Keratinocyte (primary cell): Measurements from ENCODE around the gene SLC2A4. TPM values are rescaled to one million over a fixed set of nuclear protein-coding genes. Genes with fewer than 3 reads are reported as not detected.

Experiments
- DNase-seq: peaks from one replicate; pipeline ENCODE4 v3.0.0-alpha.2; 2011; ENCODE audit warnings: low read depth, missing footprints, low spot score
- FAIRE-seq: peaks from 2 replicates; lab custom pipeline; 2011; peaks lifted over from hg19 to GRCh38; lab: Jason Lieb, UNC
- H2AFZ ChIP-seq: 2 replicates; pipeline ENCODE4 v1.6.0; 2012; ENCODE audit warnings: low read length, control low read depth, inconsistent platforms; ENCODE audit not compliant: control insufficient read depth
- H3K27ac ChIP-seq: 2 replicates; pipeline ENCODE4 v1.5.1; 2011; ENCODE audit warnings: low read length; ENCODE audit not compliant: control insufficient read depth, insufficient read depth
- H3K27me3 ChIP-seq: 3 replicates; pipeline ENCODE4 v1.6.0; 2011; ENCODE audit warnings: low read length; ENCODE audit not compliant: control insufficient read depth, insufficient read depth; ENCODE audit errors: extremely low read depth
- H3K36me3 ChIP-seq, 2 experiments: 2 replicates in 1 of 2; 3 replicates in 1 of 2; pipeline ENCODE4 v1.5.1; 2011; ENCODE audit warnings: low read length in 2 of 2, mild to moderate bottlenecking in 1 of 2; ENCODE audit not compliant: control insufficient read depth in 2 of 2, insufficient read depth in 2 of 2; ENCODE audit errors: extremely low read depth in 1 of 2
- H3K4me1 ChIP-seq: 3 replicates; pipeline ENCODE4 v1.5.1; 2011; ENCODE audit warnings: low read length; ENCODE audit not compliant: control insufficient read depth, insufficient read depth; ENCODE audit errors: extremely low read depth
- H3K4me2 ChIP-seq: 3 replicates; pipeline ENCODE4 v1.6.0; 2011; ENCODE audit warnings: low read depth, low read length; ENCODE audit not compliant: control insufficient read depth, insufficient read depth; ENCODE audit errors: extremely low read depth
- H3K4me3 ChIP-seq, 3 experiments: fragments of 200-600 bp in 1 of 3; sonication (generic) in 1 of 3; 2 replicates in 2 of 3; 3 replicates in 1 of 3; pipeline ENCODE4 v1.5.1; 2011 to 2016; ENCODE audit warnings: low read length in 3 of 3, mild to moderate bottlenecking in 3 of 3, control low read depth in 2 of 3, inconsistent platforms in 1 of 3, low read depth in 1 of 3, mixed read lengths in 1 of 3, mixed run types in 1 of 3, moderate library complexity in 1 of 3; ENCODE audit not compliant: control insufficient read depth in 2 of 3, insufficient read depth in 2 of 3; ENCODE audit errors: extremely low read depth in 1 of 3
- H3K79me2 ChIP-seq: 2 replicates; pipeline ENCODE4 v1.6.0; 2012; ENCODE audit warnings: low read length; ENCODE audit not compliant: control insufficient read depth, insufficient read depth
- H3K9ac ChIP-seq: 3 replicates; pipeline ENCODE4 v1.6.0; 2011; ENCODE audit warnings: low read length; ENCODE audit not compliant: control insufficient read depth, insufficient read depth; ENCODE audit errors: extremely low read depth
- H3K9me1 ChIP-seq: 3 replicates; pipeline ENCODE4 v1.6.0; 2011; ENCODE audit warnings: low read length; ENCODE audit not compliant: control insufficient read depth, insufficient read depth; ENCODE audit errors: extremely low read depth
- H3K9me3 ChIP-seq: 2 replicates; pipeline ENCODE4 v1.5.1; 2012; ENCODE audit warnings: low read depth, low read length; ENCODE audit not compliant: control insufficient read depth
- H4K20me1 ChIP-seq: 3 replicates; pipeline ENCODE4 v1.6.0; 2011; ENCODE audit warnings: low read length; ENCODE audit not compliant: control insufficient read depth, insufficient read depth; ENCODE audit errors: extremely low read depth
- EZH2 ChIP-seq: IDR thresholded peaks from one replicate; pipeline ENCODE4 v1.6.1; 2012; ENCODE audit warnings: inconsistent platforms, mild to moderate bottlenecking, low read length, moderate library complexity
- dilution Hi-C: fragments of 300-500 bp; cut with MboI; formaldehyde crosslinking; loops from one replicate; pipeline ENCODE4 v1.7.0; 2020; ENCODE audit warnings: low sequenced_read_pairs; ENCODE audit not compliant: extremely low pct_ligation_motif_present
- polyA plus RNA-seq, 5 experiments: library from polyadenylated mRNA; depleted of rRNA in 3 of 5; stranded (reverse) in 3 of 5; stranded (forward) in 1 of 5; unstranded in 1 of 5; fragments of >200 nt; gene quantifications; 1 replicate in 1 of 5; 2 replicates in 3 of 5; 3 replicates in 1 of 5; pipeline versions ENCODE4 v1.2.1 to v1.2.3, GENCODE V29; 2011 to 2012; ENCODE audit warnings: missing spikeins in 2 of 5, low read depth in 1 of 5, low replicate concordance in 1 of 5
- TF ChIP-seq, protein P1 (sequence below), 3 experiments: IDR thresholded peaks in 1 of 3; conservative IDR thresholded peaks in 1 of 3; optimal IDR thresholded peaks in 1 of 3; 2 replicates in 2 of 3; 3 replicates in 1 of 3; pipeline versions ENCODE3 to v1.5.1; 2011; ENCODE audit warnings: low read length in 3 of 3, mild to moderate bottlenecking in 3 of 3, moderate library complexity in 2 of 3, control low read depth in 1 of 3, inconsistent platforms in 1 of 3; ENCODE audit not compliant: insufficient read depth in 2 of 3; ENCODE audit errors: extremely low read depth in 1 of 3

The SLC2A4 gene
- polyA plus RNA-seq, 1 donor (not counting 4 experiments of a cell fraction or from before 2014, with no cell fraction given): not detected

DNA sequence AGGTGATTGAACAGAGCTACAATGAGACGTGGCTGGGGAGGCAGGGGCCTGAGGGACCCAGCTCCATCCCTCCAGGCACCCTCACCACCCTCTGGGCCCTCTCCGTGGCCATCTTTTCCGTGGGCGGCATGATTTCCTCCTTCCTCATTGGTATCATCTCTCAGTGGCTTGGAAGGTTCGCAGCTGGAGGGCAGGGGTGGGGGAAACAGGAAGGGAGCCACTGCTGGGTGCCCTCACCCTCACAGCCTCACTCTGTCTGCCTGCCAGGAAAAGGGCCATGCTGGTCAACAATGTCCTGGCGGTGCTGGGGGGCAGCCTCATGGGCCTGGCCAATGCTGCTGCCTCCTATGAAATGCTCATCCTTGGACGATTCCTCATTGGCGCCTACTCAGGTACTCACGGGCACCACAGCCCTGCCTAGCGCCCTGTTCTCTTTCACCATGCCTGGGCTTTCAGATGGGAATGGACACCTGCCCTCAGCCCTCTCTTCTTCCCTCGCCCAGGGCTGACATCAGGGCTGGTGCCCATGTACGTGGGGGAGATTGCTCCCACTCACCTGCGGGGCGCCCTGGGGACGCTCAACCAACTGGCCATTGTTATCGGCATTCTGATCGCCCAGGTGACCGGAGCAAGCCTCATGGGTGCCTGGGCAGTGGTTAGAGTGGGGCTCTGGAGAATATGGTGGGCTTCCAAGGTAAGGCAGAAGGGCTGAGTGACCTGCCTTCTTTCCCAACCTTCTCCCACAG is 2.1 kb downstream of the SLC2A4 start:
- no peaks in the 10 kb centered on the region for H3K79me2 ChIP-seq
- H4K20me1 ChIP-seq: no peaks in the 10 kb centered on the region
- H3K4me1 ChIP-seq: peaks cover 16% of the 10 kb centered on the region
- peaks cover 46% of the 10 kb centered on the region for H3K27me3 ChIP-seq
- no peak for DNase-seq
- no peak overlapping the region for H3K4me2 ChIP-seq
- H3K9me1 ChIP-seq: no peaks in the 10 kb centered on the region
- no peak overlapping the region for H3K27ac ChIP-seq
- no peak for FAIRE-seq
- no peak for TF ChIP-seq EZH2
- TF ChIP-seq, protein P1, sequence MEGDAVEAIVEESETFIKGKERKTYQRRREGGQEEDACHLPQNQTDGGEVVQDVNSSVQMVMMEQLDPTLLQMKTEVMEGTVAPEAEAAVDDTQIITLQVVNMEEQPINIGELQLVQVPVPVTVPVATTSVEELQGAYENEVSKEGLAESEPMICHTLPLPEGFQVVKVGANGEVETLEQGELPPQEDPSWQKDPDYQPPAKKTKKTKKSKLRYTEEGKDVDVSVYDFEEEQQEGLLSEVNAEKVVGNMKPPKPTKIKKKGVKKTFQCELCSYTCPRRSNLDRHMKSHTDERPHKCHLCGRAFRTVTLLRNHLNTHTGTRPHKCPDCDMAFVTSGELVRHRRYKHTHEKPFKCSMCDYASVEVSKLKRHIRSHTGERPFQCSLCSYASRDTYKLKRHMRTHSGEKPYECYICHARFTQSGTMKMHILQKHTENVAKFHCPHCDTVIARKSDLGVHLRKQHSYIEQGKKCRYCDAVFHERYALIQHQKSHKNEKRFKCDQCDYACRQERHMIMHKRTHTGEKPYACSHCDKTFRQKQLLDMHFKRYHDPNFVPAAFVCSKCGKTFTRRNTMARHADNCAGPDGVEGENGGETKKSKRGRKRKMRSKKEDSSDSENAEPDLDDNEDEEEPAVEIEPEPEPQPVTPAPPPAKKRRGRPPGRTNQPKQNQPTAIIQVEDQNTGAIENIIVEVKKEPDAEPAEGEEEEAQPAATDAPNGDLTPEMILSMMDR (optimal IDR thresholded peaks at IDR 0.05 in 1 of 3, IDR thresholded peaks at IDR 0.05 in 1 of 3, conservative IDR thresholded peaks at IDR 0.05 in 1 of 3; ENCODE audit: extremely low read depth in 1 of 3, insufficient read depth in 2 of 3, low read length in 3 of 3): no peak
- H3K9ac ChIP-seq: no peak overlapping the region
- dilution Hi-C loops: no loop called here
- no peak overlapping the region for H3K4me3 ChIP-seq
- H3K36me3 ChIP-seq: no peaks in the 10 kb centered on the region
- no peaks in the 10 kb centered on the region for H3K9me3 ChIP-seq
- no peak overlapping the region for H2AFZ ChIP-seq

GRCh38 chr17:7284911-7285310 is 3.4 kb downstream of the SLC2A4 start:
- no peaks in the 10 kb centered on the region for H3K36me3 ChIP-seq
- no peaks in the 10 kb centered on the region for H4K20me1 ChIP-seq
- H3K9me1 ChIP-seq: no peaks in the 10 kb centered on the region
- no peaks in the 10 kb centered on the region for H3K79me2 ChIP-seq
- no peak overlapping the region for H3K4me3 ChIP-seq
- H3K9me3 ChIP-seq: no peaks in the 10 kb centered on the region
- H3K4me2 ChIP-seq: no peak overlapping the region
- TF ChIP-seq EZH2: no peak
- TF ChIP-seq, protein P1 (optimal IDR thresholded peaks at IDR 0.05 in 1 of 3, IDR thresholded peaks at IDR 0.05 in 1 of 3, conservative IDR thresholded peaks at IDR 0.05 in 1 of 3; ENCODE audit: extremely low read depth in 1 of 3, insufficient read depth in 2 of 3, low read length in 3 of 3): no peak
- DNase-seq (no peak), FAIRE-seq (no peak)
- H3K9ac ChIP-seq: no peak overlapping the region
- dilution Hi-C loops: no loop called here
- no peak overlapping the region for H3K27ac ChIP-seq
- H3K4me1 ChIP-seq: peaks cover 15% of the 10 kb centered on the region
- no peak overlapping the region for H2AFZ ChIP-seq
- peaks cover 46% of the 10 kb centered on the region for H3K27me3 ChIP-seq
